ENCODE results near the gene AXIN2.

AXIN2 gene

DNA sequence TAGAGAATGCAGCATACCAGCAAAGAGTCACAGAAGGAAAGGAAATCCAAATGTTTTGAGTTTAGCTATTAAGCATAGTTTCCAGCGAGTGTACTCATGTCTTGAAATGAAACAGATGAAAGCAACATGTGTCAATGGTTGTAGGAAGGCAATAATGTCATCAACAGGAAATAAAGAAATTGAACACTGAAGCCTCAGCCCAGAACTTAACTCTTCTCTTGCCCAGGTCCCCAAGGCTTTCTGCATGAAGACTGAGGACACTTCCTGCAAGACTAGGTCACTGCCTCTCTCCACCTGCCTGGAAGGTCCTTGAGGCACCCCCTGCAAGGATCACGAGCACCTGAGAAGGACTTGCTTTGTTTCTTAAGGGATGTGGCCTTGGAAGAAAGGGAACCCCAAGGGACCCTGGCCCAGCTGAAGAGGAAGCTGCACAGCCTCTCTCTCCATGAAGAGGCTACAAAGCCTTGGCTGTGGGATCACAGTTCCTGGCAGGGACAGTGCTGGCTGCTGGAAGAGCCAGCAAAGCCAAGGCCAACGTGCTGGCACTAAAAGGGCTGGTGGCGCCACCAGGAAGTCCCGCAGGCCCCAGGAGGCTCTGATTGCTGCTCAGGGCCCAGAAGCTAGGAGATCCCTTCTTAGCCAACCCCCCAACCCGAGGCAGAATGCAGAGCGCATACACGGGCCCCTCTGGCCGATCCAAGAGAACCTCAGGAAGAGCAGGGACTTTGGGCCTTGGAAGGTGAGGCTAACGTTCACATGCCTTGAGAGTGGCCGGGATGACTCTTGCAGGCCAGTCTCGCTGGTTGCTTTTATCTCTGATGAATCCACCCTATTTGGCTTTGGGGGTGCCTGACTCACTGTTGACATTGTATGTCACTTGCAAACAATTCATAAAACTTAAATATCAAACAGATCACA is 23.4 kb upstream of the AXIN2 start:
- no peak for DNase-seq (ENCODE audit: low read depth, low spot score)

DNA sequence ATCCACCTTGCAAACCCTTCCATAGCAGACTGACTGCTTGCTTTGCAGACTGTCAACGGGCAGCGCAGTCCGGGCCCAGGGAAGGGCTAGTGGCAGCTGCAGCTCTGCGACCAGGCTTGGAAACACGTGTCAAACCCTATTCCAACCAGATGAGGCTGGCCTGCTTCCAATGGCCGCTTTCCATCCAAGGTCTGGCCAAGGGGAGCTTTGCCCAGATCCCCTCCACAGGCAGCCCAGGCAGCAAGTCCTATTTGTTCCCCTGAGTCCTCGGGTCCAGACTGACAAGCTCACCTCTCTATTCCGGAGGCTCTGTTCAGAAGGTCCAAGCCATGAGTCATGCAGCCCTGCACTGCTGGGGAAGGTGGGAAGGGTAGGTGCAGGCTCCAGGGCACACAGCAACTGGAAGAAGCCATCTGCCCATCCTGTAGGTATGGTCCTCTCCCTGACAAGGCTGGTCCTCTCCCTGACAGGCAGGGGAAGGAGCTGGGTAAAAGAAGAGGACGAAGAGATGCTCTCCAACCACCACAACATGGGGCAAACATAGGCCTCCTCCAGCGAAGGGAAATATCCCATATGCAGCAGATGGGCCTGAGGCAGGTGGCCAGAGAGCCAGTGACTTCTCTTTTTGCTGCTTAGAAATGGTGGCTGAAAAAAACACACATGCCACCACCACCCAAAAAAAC is 22.6 kb upstream of the AXIN2 start:
- no peak for DNase-seq (ENCODE audit: low read depth, low spot score)

GRCh38 chr17:65576939-65577338 is 15.5 kb upstream of the AXIN2 start:
- DNase-seq (ENCODE audit: low read depth, low spot score): no peak

GRCh38 chr17:65573282-65573602 is 11.8 kb upstream of the AXIN2 start:
- no peak for DNase-seq (ENCODE audit: low read depth, low spot score)

- DNase-seq (ENCODE audit: low read depth, low spot score): no peak
Measured at GRCh38 chr17:65572581-65573281, 11.3 kb upstream of the AXIN2 start.

GRCh38 chr17:65572186-65572580 is 10.7 kb upstream of the AXIN2 start:
- DNase-seq (ENCODE audit: low read depth, low spot score): no peak

DNA sequence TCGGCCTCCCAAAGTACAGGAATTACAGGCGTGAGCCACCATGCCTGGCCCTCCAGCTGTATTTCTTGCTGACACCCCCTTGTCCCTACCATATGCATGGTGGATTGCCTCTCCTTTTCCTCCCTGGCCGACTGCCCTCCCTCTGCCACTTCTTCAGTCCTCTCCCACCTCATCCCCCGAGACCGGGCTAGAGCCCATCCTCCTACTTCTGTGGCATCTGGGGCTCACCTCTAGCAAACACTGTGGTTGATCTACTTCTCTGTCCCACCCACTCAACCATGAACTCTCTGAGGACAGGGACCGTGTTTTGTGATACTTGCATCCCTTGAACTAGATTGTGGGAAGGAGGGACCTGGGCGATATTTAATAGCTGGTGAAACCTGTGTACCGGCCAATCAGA is 7.5 kb upstream of the AXIN2 start:
- no peak for DNase-seq (ENCODE audit: low read depth, low spot score)

GRCh38 chr17:65567566-65567965 is 6.1 kb upstream of the AXIN2 start:
- no peak for DNase-seq (ENCODE audit: low read depth, low spot score)

DNA sequence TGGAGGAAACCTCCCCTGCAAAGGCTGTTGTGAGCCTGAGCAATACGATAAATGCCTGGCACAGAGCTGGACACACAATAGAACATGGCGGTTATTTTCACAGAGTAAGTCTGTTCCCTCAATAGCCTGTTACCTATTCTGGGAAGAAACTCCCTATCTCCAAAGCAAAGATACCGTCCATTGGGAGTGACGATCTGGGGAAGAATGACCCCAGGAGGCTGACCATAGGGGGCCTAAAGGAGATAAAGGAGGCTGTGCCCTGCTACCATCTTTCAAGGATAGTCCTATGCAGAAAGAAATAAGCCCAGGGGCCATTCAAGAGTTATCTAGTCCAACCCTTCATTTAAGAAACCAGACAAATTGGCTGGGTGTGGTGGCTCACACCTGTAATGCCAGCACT is 4.1 kb upstream of the AXIN2 start:
- no peak for DNase-seq (ENCODE audit: low read depth, low spot score)

- no peak for DNase-seq (ENCODE audit: low read depth, low spot score)
Measured at GRCh38 chr17:65564793-65565192, 3.3 kb upstream of the AXIN2 start.

DNA sequence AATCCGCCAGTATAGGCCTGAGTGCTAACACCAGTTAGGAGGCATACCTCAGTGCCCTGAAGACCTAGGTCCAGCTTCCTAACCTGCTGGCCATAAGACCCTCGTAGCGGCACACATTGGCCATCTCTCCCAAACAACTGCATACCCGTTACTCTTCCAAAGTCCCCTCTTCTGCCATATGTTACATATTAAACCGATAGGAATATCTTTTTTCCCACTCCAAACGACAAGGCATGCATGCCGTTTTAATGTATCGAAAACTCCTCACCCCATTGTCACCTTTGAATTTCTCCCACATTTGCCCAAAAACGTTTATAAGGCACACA is 721 bp upstream of the AXIN2 start:
- DNase-seq (ENCODE audit: low read depth, low spot score): no peak

DNA sequence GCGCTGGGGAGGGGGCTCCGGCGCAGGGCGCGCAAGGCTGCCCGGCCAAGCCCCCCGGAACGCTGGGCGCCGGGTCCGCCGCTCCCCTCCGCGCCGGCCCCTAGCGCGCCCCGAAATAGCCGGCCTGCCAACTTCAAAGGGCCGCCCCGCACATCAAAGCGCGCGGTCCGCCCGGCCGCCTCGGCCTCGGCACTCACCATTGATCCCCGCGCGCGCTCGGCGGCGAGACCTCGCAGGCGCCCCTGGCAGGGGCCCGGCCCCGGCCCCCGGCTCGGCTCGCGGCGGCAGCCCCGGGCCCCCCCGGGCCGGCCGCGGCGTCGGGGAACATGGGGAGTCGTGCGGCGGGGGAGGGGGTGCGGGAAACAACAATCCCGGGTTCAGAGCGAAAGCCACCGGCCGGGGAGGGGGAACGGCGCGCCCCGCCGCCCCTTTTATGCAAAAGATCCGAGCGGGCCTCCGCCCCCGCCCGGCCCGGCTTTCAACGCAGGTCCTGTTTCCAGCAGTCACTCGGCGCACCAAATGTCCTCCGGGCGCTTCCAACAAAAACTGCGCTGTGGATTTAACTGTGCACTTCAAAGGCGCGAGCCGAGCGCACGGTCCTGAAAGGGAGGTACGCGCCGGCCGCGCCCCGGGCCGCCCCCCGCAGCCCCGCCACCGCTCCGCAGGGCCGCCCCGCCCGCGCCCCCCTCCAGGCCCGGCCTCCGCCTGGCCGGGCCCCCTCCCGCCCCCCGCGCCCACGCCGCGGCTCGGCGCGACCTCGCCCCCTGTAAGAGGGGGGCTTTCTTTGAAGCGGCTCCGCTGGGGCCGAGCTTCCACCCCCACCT is 608 bp downstream of the AXIN2 start:
- DNase-seq (ENCODE audit: low read depth, low spot score): peak; percentile 29

- no peak for DNase-seq (ENCODE audit: low read depth, low spot score)
Measured at GRCh38 chr17:65559804-65560627, 1.4 kb downstream of the AXIN2 start.

DNA sequence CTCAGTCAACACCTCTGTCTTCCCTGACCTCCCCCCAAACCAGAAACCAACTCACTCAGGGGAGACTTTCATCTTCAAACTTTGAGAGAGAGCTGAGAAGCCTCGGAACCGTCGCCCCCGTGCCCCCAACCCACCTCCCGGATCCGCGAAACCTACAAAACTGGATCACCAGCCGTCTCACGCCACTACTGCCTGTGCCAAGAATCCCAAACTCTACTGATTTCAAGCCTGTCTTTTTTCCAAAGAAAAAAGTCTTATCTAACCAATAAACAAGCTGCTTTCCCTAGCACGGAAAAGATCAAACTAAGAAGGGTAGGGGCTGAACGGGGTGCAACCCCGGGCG is 2.0 kb downstream of the AXIN2 start:
- DNase-seq (ENCODE audit: low read depth, low spot score): no peak

- DNase-seq (ENCODE audit: low read depth, low spot score): no peak
Measured at GRCh38 chr17:65558683-65559460, 2.6 kb downstream of the AXIN2 start.

DNA sequence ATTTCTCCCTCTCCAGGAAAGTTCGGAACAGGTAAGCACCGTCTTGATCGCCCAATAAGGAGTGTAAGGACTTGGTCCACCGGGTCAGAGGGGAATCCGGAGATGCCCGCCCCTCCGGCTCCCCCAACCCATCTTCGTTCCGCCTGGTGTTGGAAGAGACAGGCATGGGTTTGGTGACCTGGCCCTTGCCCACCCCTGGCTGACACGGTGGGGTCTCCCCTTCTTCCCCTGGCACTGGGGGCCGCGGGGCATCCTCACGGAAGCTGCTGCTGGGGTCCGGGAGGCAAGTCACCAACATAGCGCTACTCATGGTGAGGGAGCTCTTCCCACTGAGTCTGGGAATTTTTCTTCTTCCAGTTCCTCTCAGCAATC is 3.2 kb downstream of the AXIN2 start:
- DNase-seq (ENCODE audit: low read depth, low spot score): no peak

DNA sequence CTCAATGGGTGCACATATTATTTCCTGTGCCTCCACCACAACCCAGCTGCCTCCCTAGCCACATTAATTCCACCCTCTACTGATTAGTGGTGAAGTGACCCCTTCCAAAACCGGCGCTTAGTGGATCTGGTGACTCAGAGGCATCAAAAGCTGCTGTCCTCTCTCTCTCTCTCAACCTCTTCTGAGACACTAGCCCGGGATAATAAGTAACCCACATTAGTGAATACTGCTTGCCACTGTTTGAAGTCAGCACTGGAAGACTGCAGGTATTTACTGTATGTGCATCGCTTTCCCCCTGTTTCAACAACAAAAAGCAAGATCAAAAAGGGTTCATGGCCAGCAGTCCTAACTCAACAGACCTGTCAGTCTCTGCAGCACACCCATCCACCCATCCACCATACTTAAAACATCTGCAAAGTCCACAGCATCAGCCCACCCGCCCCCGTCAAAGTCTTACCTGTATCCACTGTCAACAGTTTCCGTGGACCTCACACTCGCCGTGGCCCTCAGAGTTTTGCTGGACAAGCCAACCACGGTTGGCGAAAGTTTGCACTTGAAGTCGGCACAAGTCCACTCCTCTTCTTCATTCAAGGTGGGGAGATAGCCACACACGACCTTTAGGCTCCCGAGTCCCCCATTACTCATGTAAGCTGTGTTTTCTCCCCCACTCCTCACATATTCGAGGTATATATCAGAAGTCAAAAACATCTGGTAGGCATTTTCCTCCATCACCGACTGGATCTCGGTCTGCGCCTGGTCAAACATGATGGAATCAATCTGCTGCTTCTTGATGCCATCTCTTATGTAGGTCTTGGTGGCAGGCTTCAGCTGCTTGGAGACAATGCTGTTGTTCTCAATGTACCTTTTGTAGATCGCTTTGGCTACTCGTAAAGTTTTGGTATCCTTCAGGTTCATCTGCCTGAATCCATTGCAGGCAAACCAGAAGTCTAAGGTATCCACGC is 3.8 kb downstream of the AXIN2 start:
- DNase-seq (ENCODE audit: low read depth, low spot score): no peak

- no peak for DNase-seq (ENCODE audit: low read depth, low spot score)
Measured at GRCh38 chr17:65556910-65557348, 4.5 kb downstream of the AXIN2 start.

Measured in activated CD4-positive, CD25-positive, alpha-beta regulatory T cell treated with anti-CD3 and anti-CD28 coated beads, Interleukin-2, amount 50 U/mL, for 16 hours (primary cell).